ENCODE measurements around the gene CHML. TPM values are rescaled to one million over a fixed set of nuclear protein-coding genes. Genes with fewer than 3 reads are reported as not detected.

Gene CHML
- total and polyA plus RNA-seq, 2 of the 8 experiments (the other 6 are each of a cell fraction or from before 2014, with no cell fraction given): 11.5 to 82.4 TPM

DNA sequence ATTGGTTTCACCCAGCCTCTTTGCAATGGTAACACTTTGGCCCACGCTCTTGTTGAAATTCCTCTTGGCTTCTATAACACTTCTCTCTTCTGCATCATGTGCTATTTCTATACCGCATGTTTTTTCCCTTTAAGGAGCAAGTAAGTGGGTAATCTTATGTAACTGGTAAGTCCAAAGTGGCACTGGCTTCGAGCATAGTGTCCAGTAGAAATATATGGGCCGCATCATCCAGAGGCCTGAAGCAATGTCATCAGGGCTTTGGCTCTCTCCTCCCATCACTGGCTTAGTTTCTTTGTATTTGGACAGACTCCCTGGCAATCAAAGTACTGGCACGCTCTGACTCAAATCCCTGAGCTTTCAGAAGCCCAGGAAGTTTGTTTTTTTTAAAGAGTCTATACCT lies 17.5 kb downstream of the CHML start:
- H2AFZ ChIP-seq (ENCODE audit: low read length): no peak overlapping the region
- H3K14ac ChIP-seq (ENCODE audit: insufficient read length): no peak overlapping the region
- no peak overlapping the region for H4K5ac ChIP-seq (ENCODE audit: insufficient read length, low read depth, low read length)
- H3K18ac ChIP-seq (ENCODE audit: extremely low read depth, low read length): no peak overlapping the region
- H3K23ac ChIP-seq (ENCODE audit: insufficient read length): no peak overlapping the region
- H3K23me2 ChIP-seq (ENCODE audit: low read depth, low read length): no peaks in the 10 kb centered on the region
- H3K4me2 ChIP-seq (ENCODE audit: insufficient read depth in 1 of 2, low read depth in 2 of 2, low read length in 2 of 2): no peak overlapping the region
- no peaks in the 10 kb centered on the region for H3K79me1 ChIP-seq (ENCODE audit: low read depth, low read length)
- H2BK5ac ChIP-seq (ENCODE audit: low read depth, low read length): no peak overlapping the region
- H3K36me3 ChIP-seq (ENCODE audit: control insufficient read depth in 2 of 4, insufficient read depth in 4 of 4, low read length in 3 of 4): no peaks in the 10 kb centered on the region
- no peak overlapping the region for H2BK120ac ChIP-seq (replicated peaks; ENCODE audit: low read depth, low read length)
- no peak overlapping the region for H4K91ac ChIP-seq (replicated peaks; ENCODE audit: insufficient read length, low read length)
- no peak overlapping the region for H2BK12ac ChIP-seq (ENCODE audit: low read depth, low read length)
- H3K4me3 ChIP-seq (ENCODE audit: extremely low read depth in 1 of 4, insufficient read depth in 2 of 4, low read depth in 3 of 4, low read length in 4 of 4): no peak overlapping the region
- no peaks in the 10 kb centered on the region for H3K9me3 ChIP-seq (ENCODE audit: insufficient read depth in 2 of 2, low read depth in 1 of 2, low read length in 1 of 2)
- H2BK15ac ChIP-seq (ENCODE audit: low read length): no peak overlapping the region
- H4K20me1 ChIP-seq (replicated peaks in 1 of 2; ENCODE audit: control insufficient read depth in 1 of 2, insufficient read depth in 2 of 2, low read length in 2 of 2): peaks cover 0 to 2% of the 10 kb centered on the region in 2 experiments
- no peak overlapping the region for H3K9ac ChIP-seq (replicated peaks in 1 of 4; ENCODE audit: extremely low read depth in 1 of 4, low read depth in 3 of 4, low read length in 3 of 4)
- no peaks in the 10 kb centered on the region; a peak in 2 of 7 replicates for H3K4me1 ChIP-seq (replicated peaks in 1 of 4; ENCODE audit: control insufficient read depth in 3 of 4, insufficient read depth in 4 of 4, low read length in 3 of 4)
- DNase-seq (ENCODE audit: low read depth in 1 of 2, low spot score in 2 of 2): no peak
- no peaks in the 10 kb centered on the region for H3K79me2 ChIP-seq (ENCODE audit: control insufficient read depth in 1 of 2, insufficient read depth in 2 of 2, low read length in 2 of 2)
- no peak overlapping the region for H2BK20ac ChIP-seq (ENCODE audit: low read length)
- 91% methylated on average over 5 of the region's 5 CpGs; no CpG with 5 or more reads in 1 of the 2 experiments for WGBS, 2 experiments (ENCODE audit: extremely low coverage in 1 of 2, insufficient coverage in 1 of 2, insufficient read length in 1 of 2, insufficient replicate concordance in 2 of 2, low coverage in 1 of 2, low lambda C conversion rate in 2 of 2, missing lambda C conversion rate in 1 of 2)
- H3K4ac ChIP-seq (replicated peaks; ENCODE audit: insufficient read length, low read depth, low read length): no peak overlapping the region
- H4K8ac ChIP-seq (ENCODE audit: extremely low read depth, insufficient read depth, low read length): no peak overlapping the region
- no peak overlapping the region for H2AK5ac ChIP-seq (ENCODE audit: low read depth, low read length)
- FAIRE-seq: no peak
- POLR2A ChIA-PET (ENCODE audit: partially characterized antibody): interaction anchor here (1.0 to 1.7 kb wide), 3 partner anchors 10 to 18 kb away, joined by 3 read pairs; partner anchors contain the start of genes CHML and OPN3
- CTCF ChIA-PET (ENCODE audit: partially characterized antibody): interaction anchor here (1.2 to 6.5 kb wide), 4 partner anchors 12 to 22 kb away, joined by 3 to 43 read pairs (median 8); no protein-coding TSS in a partner anchor
- no peak overlapping the region for H3K56ac ChIP-seq (replicated peaks; ENCODE audit: insufficient read length, low read depth, low read length)
- peaks cover 0 to under 1% (median 0%) of the 10 kb centered on the region in 4 experiments; a peak in 1 of 7 replicates for H3K27me3 ChIP-seq (replicated peaks in 1 of 4; ENCODE audit: control insufficient read depth in 3 of 4, extremely low read depth in 1 of 4, insufficient read depth in 3 of 4, low read length in 3 of 4)
- H3K27ac ChIP-seq (ENCODE audit: low read depth, low read length): no peak overlapping the region
- TF ChIP-seq RFX5 (IDR thresholded peaks at IDR 0.05; ENCODE audit: borderline replicate concordance, low read depth, low read length) (no peak), HDAC2 (IDR thresholded peaks at IDR 0.05; ENCODE audit: borderline replicate concordance in 1 of 2, low read depth in 2 of 2, low read length in 2 of 2) (no peak), RXRA (IDR thresholded peaks at IDR 0.05; ENCODE audit: insufficient read depth, low read depth, low read length) (no peak), KDM5A (IDR thresholded peaks at IDR 0.05; ENCODE audit: low read length) (no peak), SAP30 (IDR thresholded peaks at IDR 0.05; ENCODE audit: insufficient read depth, insufficient replicate concordance, low read length) (no peak), PHF8 (conservative IDR thresholded peaks at IDR 0.05; ENCODE audit: low read depth, low read length) (no peak), RAD21 (IDR thresholded peaks at IDR 0.05 in 1 of 2, conservative IDR thresholded peaks at IDR 0.05 in 1 of 2; ENCODE audit: low read depth in 2 of 2, low read length in 2 of 2) (no peak), POLR2A (IDR thresholded peaks at IDR 0.05; ENCODE audit: control extremely low read depth in 1 of 2, low read depth in 2 of 2, low read length in 2 of 2) (no peak), RBBP5 (IDR thresholded peaks at IDR 0.05; ENCODE audit: borderline replicate concordance, low read depth, low read length) (no peak), POU5F1 (IDR thresholded peaks at IDR 0.05; ENCODE audit: low read depth, low read length) (no peak), GTF2F1 (IDR thresholded peaks at IDR 0.05; ENCODE audit: borderline replicate concordance, low read depth, low read length) (no peak), EZH2 (IDR thresholded peaks at IDR 0.05; ENCODE audit: low read depth, low read length, severe bottlenecking) (no peak), SIX5 (IDR thresholded peaks at IDR 0.05; ENCODE audit: low read depth, low read length) (no peak)

Data from H1 (cell line).